GM12892 (cell line): ENCODE results near the gene EPS8L3.

Experiments used
- POLR2A ChIP-seq: IDR thresholded peaks from 2 replicates; pipeline ENCODE4 v1.6.1; 2011; ENCODE audit warnings: low read depth, low read length, control low read depth
- POLR2AphosphoS5 ChIP-seq: IDR thresholded peaks from 2 replicates; pipeline ENCODE4 v1.6.1; 2011; ENCODE audit warnings: low read depth, low read length, control low read depth

DNA sequence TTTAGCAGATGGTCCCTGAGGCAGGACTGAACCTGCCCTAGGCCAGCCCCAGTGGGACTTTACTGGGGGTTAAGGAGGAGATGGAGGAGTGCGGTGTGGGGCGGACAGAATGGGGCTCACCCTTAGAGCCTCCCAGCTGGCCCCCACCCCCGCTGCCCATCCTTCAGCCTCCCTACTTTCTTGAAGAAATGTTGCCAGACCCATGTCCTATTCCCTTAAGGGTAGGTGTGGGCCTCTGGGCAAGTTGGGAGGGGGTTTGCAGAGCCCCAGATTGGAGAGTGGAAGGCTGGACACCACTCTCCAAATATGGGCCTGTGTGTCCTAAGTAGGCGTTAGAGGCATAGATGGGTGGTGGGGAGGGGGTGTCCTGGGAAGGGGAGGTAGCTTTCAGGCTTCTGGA is 19.2 kb upstream of the EPS8L3 start:
- TF ChIP-seq POLR2AphosphoS5 (no peak), POLR2A (no peak)
